H1 (cell line): ENCODE measurements around the gene HECTD4. TPM values are rescaled to one million over a fixed set of nuclear protein-coding genes. Genes with fewer than 3 reads are reported as not detected.
A peak's percentile ranks its signal among the peaks of the same experiment; 100 is the strongest.

Source experiments
- CTCF ChIA-PET: fragments of 300-600 bp; sonication (Branson Sonifier 250); formaldehyde crosslinking; loops from one replicate; lab custom pipeline; 2021; ENCODE audit not compliant: partially characterized antibody; lab: Charles Lee
- POLR2A ChIA-PET: fragments of 300-600 bp; sonication (Branson Sonifier 250); formaldehyde crosslinking; loops from one replicate; lab custom pipeline; 2021; ENCODE audit warnings: inconsistent platforms; ENCODE audit not compliant: partially characterized antibody; lab: Charles Lee
- DNase-seq, 2 experiments: peaks; one replicate each; pipeline versions ENCODE4 v3.0.0 to v3.0.0-alpha.2; 2010 to 2022; ENCODE audit warnings: low spot score in 2 of 2, low read depth in 1 of 2, mixed read lengths in 1 of 2
- FAIRE-seq: peaks from 2 replicates; lab custom pipeline; 2011; peaks lifted over from hg19 to GRCh38; lab: Jason Lieb, UNC
- H2AFZ ChIP-seq: 2 replicates; pipeline ENCODE4 v1.8.1; 2012; ENCODE audit warnings: low read length, inconsistent platforms
- H2AK5ac ChIP-seq: 2 replicates; pipeline ENCODE4 v1.6.1; 2013; ENCODE audit warnings: low read depth, low read length
- H2BK120ac ChIP-seq: replicated peaks from 2 replicates; pipeline ENCODE3; 2013; ENCODE audit warnings: low read depth, low read length, inconsistent platforms
- H2BK12ac ChIP-seq: 2 replicates; pipeline ENCODE4 v1.6.1; 2013; ENCODE audit warnings: low read depth, low read length
- H2BK15ac ChIP-seq: 2 replicates; pipeline ENCODE4 v1.6.1; 2013; ENCODE audit warnings: low read length
- H2BK20ac ChIP-seq: 2 replicates; pipeline ENCODE4 v1.6.1; 2013; ENCODE audit warnings: low read length
- H2BK5ac ChIP-seq: 2 replicates; pipeline ENCODE4 v1.6.1; 2013; ENCODE audit warnings: low read depth, low read length
- H3K14ac ChIP-seq: 2 replicates; pipeline ENCODE4 v1.6.1; 2013; ENCODE audit warnings: inconsistent platforms; ENCODE audit not compliant: insufficient read length
- H3K18ac ChIP-seq: 2 replicates; pipeline ENCODE4 v1.6.1; 2013; ENCODE audit warnings: low read length; ENCODE audit errors: extremely low read depth
- H3K23ac ChIP-seq: 2 replicates; pipeline ENCODE4 v1.6.1; 2013; ENCODE audit warnings: inconsistent platforms; ENCODE audit not compliant: insufficient read length
- H3K23me2 ChIP-seq: 2 replicates; pipeline ENCODE4 v1.6.1; 2013; ENCODE audit warnings: low read depth, low read length
- H3K27ac ChIP-seq: 2 replicates; pipeline ENCODE4 v1.6.1; 2011; ENCODE audit warnings: low read depth, low read length, inconsistent platforms
- H3K27me3 ChIP-seq, 4 experiments: replicated peaks in 1 of 4; 1 replicate in 1 of 4; 2 replicates in 3 of 4; pipeline versions ENCODE4 v1.6.1 to v1.8.1; 2011 to 2013; ENCODE audit warnings: low read length in 3 of 4, mild to moderate bottlenecking in 3 of 4, inconsistent platforms in 2 of 4, mixed read lengths in 2 of 4, moderate library complexity in 1 of 4; ENCODE audit not compliant: control insufficient read depth in 3 of 4, insufficient read depth in 3 of 4; ENCODE audit errors: extremely low read depth in 1 of 4
- H3K36me3 ChIP-seq, 4 experiments: 2 replicates each; pipeline versions ENCODE4 v1.6.1 to v1.8.1; 2011 to 2013; ENCODE audit warnings: mild to moderate bottlenecking in 4 of 4, low read length in 3 of 4, moderate library complexity in 2 of 4, control low read depth in 1 of 4, inconsistent platforms in 1 of 4; ENCODE audit not compliant: insufficient read depth in 4 of 4, control insufficient read depth in 2 of 4
- H3K4ac ChIP-seq: replicated peaks from 2 replicates; pipeline ENCODE3; 2013; ENCODE audit warnings: low read length, low read depth, mixed read lengths, inconsistent platforms; ENCODE audit not compliant: insufficient read length
- H3K4me1 ChIP-seq, 4 experiments: replicated peaks in 1 of 4; 1 replicate in 1 of 4; 2 replicates in 3 of 4; pipeline versions ENCODE4 v1.6.1 to v1.8.1; 2011 to 2013; ENCODE audit warnings: low read length in 3 of 4, inconsistent platforms in 2 of 4, mixed read lengths in 1 of 4; ENCODE audit not compliant: insufficient read depth in 4 of 4, control insufficient read depth in 3 of 4
- H3K4me2 ChIP-seq, 2 experiments: 2 replicates each; pipeline versions ENCODE4 v1.6.1 to v1.8.1; 2011 to 2013; ENCODE audit warnings: low read depth in 2 of 2, low read length in 2 of 2, control low read depth in 1 of 2, inconsistent platforms in 1 of 2, mild to moderate bottlenecking in 1 of 2; ENCODE audit not compliant: insufficient read depth in 1 of 2
- H3K4me3 ChIP-seq, 4 experiments: fragments of 200-600, 300-600 bp in 1 of 4; sonication (generic), shearing (Covaris generic), sonication (Bioruptor Twin) in 1 of 4; 2 replicates each; pipeline versions ENCODE4 v1.5.1 to v1.8.1; 2011 to 2016; ENCODE audit warnings: low read length in 4 of 4, low read depth in 3 of 4, control low read depth in 2 of 4, inconsistent platforms in 2 of 4, mild to moderate bottlenecking in 2 of 4, mixed read lengths in 1 of 4, moderate library complexity in 1 of 4; ENCODE audit not compliant: insufficient read depth in 2 of 4; ENCODE audit errors: extremely low read depth in 1 of 4
- H3K56ac ChIP-seq: replicated peaks from 2 replicates; pipeline ENCODE3; 2013; ENCODE audit warnings: low read depth, mild to moderate bottlenecking, mixed read lengths, low read length, inconsistent platforms; ENCODE audit not compliant: insufficient read length
- H3K79me1 ChIP-seq: 2 replicates; pipeline ENCODE4 v1.6.1; 2013; ENCODE audit warnings: low read depth, low read length, control low read depth
- H3K79me2 ChIP-seq, 2 experiments: 2 replicates each; pipeline versions ENCODE4 v1.6.1 to v1.8.1; 2012 to 2013; ENCODE audit warnings: low read length in 2 of 2, mild to moderate bottlenecking in 2 of 2, inconsistent platforms in 1 of 2; ENCODE audit not compliant: insufficient read depth in 2 of 2, control insufficient read depth in 1 of 2
- H3K9ac ChIP-seq, 4 experiments: replicated peaks in 1 of 4; 1 replicate in 1 of 4; 2 replicates in 3 of 4; pipeline versions ENCODE4 v1.6.1 to v1.8.1; 2011 to 2013; ENCODE audit warnings: low read depth in 3 of 4, low read length in 3 of 4, control low read depth in 2 of 4, mild to moderate bottlenecking in 2 of 4, moderate library complexity in 2 of 4, inconsistent platforms in 1 of 4; ENCODE audit errors: extremely low read depth in 1 of 4
- H3K9me3 ChIP-seq, 2 experiments: 2 replicates each; pipeline versions ENCODE4 v1.6.1 to v1.8.1; 2012 to 2013; ENCODE audit warnings: mild to moderate bottlenecking in 2 of 2, moderate library complexity in 2 of 2, control low read depth in 1 of 2, inconsistent platforms in 1 of 2, low read depth in 1 of 2, low read length in 1 of 2, mixed read lengths in 1 of 2; ENCODE audit not compliant: insufficient read depth in 2 of 2
- H4K20me1 ChIP-seq, 2 experiments: replicated peaks in 1 of 2; 2 replicates each; pipeline versions ENCODE3 to v1.8.1; 2011 to 2013; ENCODE audit warnings: inconsistent platforms in 2 of 2, low read length in 2 of 2, mild to moderate bottlenecking in 1 of 2; ENCODE audit not compliant: insufficient read depth in 2 of 2, control insufficient read depth in 1 of 2
- H4K5ac ChIP-seq: 2 replicates; pipeline ENCODE4 v1.6.1; 2013; ENCODE audit warnings: low read length, low read depth, mixed read lengths, inconsistent platforms; ENCODE audit not compliant: insufficient read length
- H4K8ac ChIP-seq: 2 replicates; pipeline ENCODE4 v1.8.0; 2013; ENCODE audit warnings: mild to moderate bottlenecking, moderate library complexity, low read length, inconsistent platforms; ENCODE audit not compliant: insufficient read depth; ENCODE audit errors: extremely low read depth
- H4K91ac ChIP-seq: replicated peaks from 2 replicates; pipeline ENCODE3; 2013; ENCODE audit warnings: low read length, mixed read lengths, inconsistent platforms; ENCODE audit not compliant: insufficient read length
- CHD2 ChIP-seq: IDR thresholded peaks from 2 replicates; pipeline ENCODE4 v1.6.1; 2012; ENCODE audit warnings: low read length, improper control_type of control experiment
- KDM4A ChIP-seq: IDR thresholded peaks from one replicate; pipeline ENCODE4 v1.7.1; 2012; ENCODE audit warnings: low read depth, mild to moderate bottlenecking, moderate library complexity, low read length, inconsistent platforms; ENCODE audit not compliant: severe bottlenecking
- POLR2AphosphoS5 ChIP-seq: IDR thresholded peaks from 2 replicates; pipeline ENCODE4 v1.6.1; 2011; ENCODE audit warnings: low read depth, low read length
- SIX5 ChIP-seq: IDR thresholded peaks from 2 replicates; pipeline ENCODE4 v1.6.1; 2011; ENCODE audit warnings: mild to moderate bottlenecking, low read depth, low read length
- WGBS, 2 experiments: shearing (Covaris generic) in 1 of 2; methylation state at CpG; one replicate each; pipeline versions ENCODE4 v1.1.6 to v1.1.7; 2013 to 2015; ENCODE audit warnings: low lambda C conversion rate in 2 of 2, mixed read lengths in 2 of 2, inconsistent platforms in 1 of 2, low coverage in 1 of 2, missing lambda C conversion rate in 1 of 2; ENCODE audit not compliant: insufficient replicate concordance in 2 of 2, insufficient coverage in 1 of 2, insufficient read length in 1 of 2; ENCODE audit errors: extremely low coverage in 1 of 2, missing lambda C conversion rate in 1 of 2; 5-methylcytosine and 5-hydroxymethylcytosine counted together
- polyA plus RNA-seq, 7 experiments: library from polyadenylated mRNA; depleted of rRNA in 3 of 7; stranded (reverse) in 5 of 7; unstranded in 2 of 7; fragments of >200 nt in 5 of 7; fragments of 200-250 nt in 2 of 7; gene quantifications; 1 replicate in 5 of 7; 2 replicates in 1 of 7; 4 replicates in 1 of 7; pipeline versions ENCODE4 v1.2.1 to v1.2.3, GENCODE V29; 2011 to 2013; ENCODE audit warnings: missing spikeins in 2 of 7, mixed read lengths in 2 of 7
- total RNA-seq: library from RNA; stranded (reverse); fragmentation: NEBNext Ultra II Directional; extraction: Animal tissue kit (Norgen Biotek cat#: 25700); gene quantifications from 2 replicates; pipeline ENCODE4 v1.2.1, GENCODE V29; 2021

HECTD4 gene
- total and polyA plus RNA-seq, 2 of the 8 experiments (the other 6 are each of a cell fraction or from before 2014, with no cell fraction given) = 6.5 to 33.7 TPM

DNA sequence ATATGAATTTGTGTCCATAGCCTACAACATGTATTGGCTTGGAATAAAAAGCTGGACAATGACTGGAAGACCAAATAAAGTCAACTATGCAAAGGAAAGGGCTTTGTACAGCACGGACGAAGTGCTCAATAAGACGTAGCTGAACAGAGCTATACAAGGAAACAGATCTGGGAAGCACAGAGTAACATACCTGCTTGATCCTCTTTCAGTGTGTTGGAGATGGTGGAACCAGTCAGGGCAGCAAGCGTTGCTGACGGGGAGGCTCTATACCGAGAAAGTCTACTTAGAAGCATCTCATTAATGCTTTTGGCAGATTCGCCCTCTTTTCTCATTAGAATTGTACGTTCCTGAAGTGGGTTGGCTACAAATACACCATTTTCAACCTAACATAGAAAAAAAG is 99.3 kb downstream of the HECTD4 start:
- H3K79me2 ChIP-seq = no peaks in the 10 kb centered on the region
- no peak overlapping the region for H2AK5ac ChIP-seq
- no peak overlapping the region for H3K4me2 ChIP-seq
- H4K5ac ChIP-seq = no peak overlapping the region
- no peaks in the 10 kb centered on the region; a peak in 1 of 8 replicates for H3K36me3 ChIP-seq
- H4K20me1 ChIP-seq = no peaks in the 10 kb centered on the region
- no peak overlapping the region for H2BK5ac ChIP-seq
- no peak for TF ChIP-seq CHD2
- TF ChIP-seq KDM4A = no peak
- TF ChIP-seq POLR2AphosphoS5 = no peak
- TF ChIP-seq SIX5 = no peak
- TF ChIP-seq, all 59 proteins: peak for 0
- WGBS, 2 experiments = 94% methylated on average over 8 of the region's 8 CpGs; no CpG with 5 or more reads in 1 of the 2 experiments
- no peaks in the 10 kb centered on the region; the same call in 1 of the 2 replicates for H3K23me2 ChIP-seq
- no peak overlapping the region for H2AFZ ChIP-seq
- H3K14ac ChIP-seq = no peak overlapping the region
- no peak overlapping the region for H3K56ac ChIP-seq
- H2BK120ac ChIP-seq = no peak overlapping the region
- H2BK12ac ChIP-seq = no peak overlapping the region
- ChIA-PET POLR2A (no interaction called here), CTCF (no interaction called here)
- H3K9ac ChIP-seq = no peak overlapping the region
- FAIRE-seq (peak; percentile 48), DNase-seq (no peak)
- H3K9me3 ChIP-seq = no peaks in the 10 kb centered on the region
- H4K8ac ChIP-seq = no peak overlapping the region
- H3K79me1 ChIP-seq = no peaks in the 10 kb centered on the region
- H2BK20ac ChIP-seq = no peak overlapping the region
- no peak overlapping the region for H3K4ac ChIP-seq
- H3K27me3 ChIP-seq = no peaks in the 10 kb centered on the region
- no peak overlapping the region for H3K27ac ChIP-seq
- H4K91ac ChIP-seq = no peak overlapping the region
- H2BK15ac ChIP-seq = no peak overlapping the region
- no peak overlapping the region for H3K18ac ChIP-seq
- H3K4me3 ChIP-seq = no peak overlapping the region
- H3K23ac ChIP-seq = no peak overlapping the region
- H3K4me1 ChIP-seq = no peaks in the 10 kb centered on the region
